NB4 (cell line): ENCODE measurements around the gene INPP5A.

Source experiments
- CTCF ChIP-seq: IDR thresholded peaks from one replicate; pipeline ENCODE4 v1.5.1; 2012; ENCODE audit warnings: low read depth, low read length
- MYC ChIP-seq: IDR thresholded peaks from 2 replicates; pipeline ENCODE4 v1.6.1; 2011; ENCODE audit warnings: low read depth, low read length
- POLR2A ChIP-seq: IDR thresholded peaks from 2 replicates; pipeline ENCODE4 v1.6.1; 2011; ENCODE audit warnings: mild to moderate bottlenecking; ENCODE audit not compliant: insufficient read length; ENCODE audit errors: extremely low read depth

- TF ChIP-seq CTCF = no peak
- no peak for TF ChIP-seq POLR2A
- no peak for TF ChIP-seq MYC
Observed at GRCh38 chr10:132792796-132793195, 255.2 kb downstream of the INPP5A start.
